ACC112 (cell line): ENCODE data around the gene KSR1.

ENCODE experiments used
- H2AFZ ChIP-seq: fragments of 200-600 bp; sonication (generic); one replicate; pipeline ENCODE4 v1.6.0; 2017; ENCODE audit warnings: antibody characterized with exemption, low read length; ENCODE audit not compliant: unreplicated experiment
- H3K27ac ChIP-seq: fragments of 200-600 bp; sonication (generic); 2 replicates; pipeline ENCODE4 v1.5.1; 2014; ENCODE audit warnings: low read depth, mild to moderate bottlenecking, antibody characterized with exemption, low read length, moderate library complexity
- H3K27me3 ChIP-seq: fragments of 200-600 bp; sonication (generic); 2 replicates; pipeline ENCODE4 v1.6.1; 2014; ENCODE audit warnings: mild to moderate bottlenecking, antibody characterized with exemption, low read length, moderate library complexity, mixed read lengths; ENCODE audit not compliant: insufficient read depth
- H3K36me3 ChIP-seq: fragments of 200-600 bp; sonication (generic); 2 replicates; pipeline ENCODE4 v1.6.1; 2016; ENCODE audit warnings: mild to moderate bottlenecking, antibody characterized with exemption, low read length, moderate library complexity, mixed read lengths; ENCODE audit not compliant: insufficient read depth
- H3K4me1 ChIP-seq: fragments of 200-600 bp; sonication (generic); one replicate; pipeline ENCODE4 v1.6.1; 2016; ENCODE audit warnings: low read length, mixed read lengths; ENCODE audit not compliant: insufficient read depth, unreplicated experiment, control insufficient read depth
- H3K4me3 ChIP-seq: fragments of 200-600 bp; sonication (generic); 2 replicates; pipeline ENCODE4 v1.5.1; 2014; ENCODE audit warnings: mild to moderate bottlenecking, low read depth, low read length
- H3K79me2 ChIP-seq: fragments of 200-600 bp; sonication (generic); one replicate; pipeline ENCODE4 v1.6.0; 2016; ENCODE audit warnings: low read length; ENCODE audit not compliant: control insufficient read depth, unreplicated experiment, insufficient read depth

KSR1 gene

GRCh38 chr17:27555339-27555738 lies 99.1 kb downstream of the KSR1 start:
- Histone ChIP-seq H3K27me3 (no peaks in the 10 kb centered on the region), H3K27ac (no peak overlapping the region), H3K36me3 (no peaks in the 10 kb centered on the region), H2AFZ (no peak overlapping the region), H3K4me1 (peaks cover 48% of the 10 kb centered on the region), H3K79me2 (no peaks in the 10 kb centered on the region), H3K4me3 (no peak overlapping the region)

- H3K27me3 ChIP-seq, result no peaks in the 10 kb centered on the region
- H2AFZ ChIP-seq, result no peak overlapping the region
- H3K79me2 ChIP-seq, result no peaks in the 10 kb centered on the region
- peaks cover 34% of the 10 kb centered on the region for H3K4me1 ChIP-seq
- no peaks in the 10 kb centered on the region for H3K36me3 ChIP-seq
- no peak overlapping the region for H3K4me3 ChIP-seq
- no peak overlapping the region for H3K27ac ChIP-seq
Measured at GRCh38 chr17:27558341-27558740, 102.1 kb downstream of the KSR1 start.

- Histone ChIP-seq H3K27ac (peak overlapping the region; percentile 50; the same call in 1 of the 2 replicates), H3K4me1 (peaks cover 28% of the 10 kb centered on the region)
Measured at GRCh38 chr17:27558842-27559505, 102.7 kb downstream of the KSR1 start.

GRCh38 chr17:27559506-27560481 lies 103.5 kb downstream of the KSR1 start:
- Histone ChIP-seq H3K27me3 (no peaks in the 10 kb centered on the region), H3K79me2 (no peaks in the 10 kb centered on the region), H2AFZ (peak overlapping the region; percentile 23), H3K4me1 (peaks cover 24% of the 10 kb centered on the region), H3K36me3 (no peaks in the 10 kb centered on the region), H3K27ac (peak overlapping the region; percentile 50; the same call in 1 of the 2 replicates), H3K4me3 (peak overlapping the region; percentile 54)

More at GRCh38 chr17:27558842-27559505, 102.7 kb downstream of the KSR1 start:
- Histone ChIP-seq H3K36me3 (no peaks in the 10 kb centered on the region), H3K4me3 (no peak overlapping the region), H3K79me2 (no peaks in the 10 kb centered on the region), H3K27me3 (no peaks in the 10 kb centered on the region), H2AFZ (no peak overlapping the region)

- Histone ChIP-seq H2AFZ (no peak overlapping the region), H3K4me1 (peaks cover 24% of the 10 kb centered on the region), H3K27me3 (no peaks in the 10 kb centered on the region), H3K36me3 (no peaks in the 10 kb centered on the region), H3K4me3 (peak overlapping the region; percentile 54), H3K27ac (peak overlapping the region; percentile 50; the same call in 1 of the 2 replicates), H3K79me2 (no peaks in the 10 kb centered on the region)
Measured at GRCh38 chr17:27560668-27561067, 104.4 kb downstream of the KSR1 start.

GRCh38 chr17:27562777-27563455 lies 106.7 kb downstream of the KSR1 start:
- Histone ChIP-seq H3K4me1 (peaks cover 36% of the 10 kb centered on the region), H3K27me3 (no peaks in the 10 kb centered on the region)

GRCh38 chr17:27563532-27563931 lies 107.3 kb downstream of the KSR1 start:
- H3K4me1 ChIP-seq, result peaks cover 36% of the 10 kb centered on the region
- H3K27ac ChIP-seq, result no peak overlapping the region

More at GRCh38 chr17:27562777-27563455, 106.7 kb downstream of the KSR1 start:
- H2AFZ ChIP-seq, result no peak overlapping the region
- no peak overlapping the region for H3K4me3 ChIP-seq
- no peak overlapping the region for H3K27ac ChIP-seq
- no peaks in the 10 kb centered on the region for H3K36me3 ChIP-seq
- no peaks in the 10 kb centered on the region for H3K79me2 ChIP-seq

GRCh38 chr17:27564463-27564862 lies 108.2 kb downstream of the KSR1 start:
- Histone ChIP-seq H3K36me3 (no peaks in the 10 kb centered on the region), H3K79me2 (no peaks in the 10 kb centered on the region), H3K27me3 (no peaks in the 10 kb centered on the region), H3K4me3 (no peak overlapping the region), H3K27ac (no peak overlapping the region), H2AFZ (no peak overlapping the region), H3K4me1 (peaks cover 29% of the 10 kb centered on the region)

More at GRCh38 chr17:27563532-27563931, 107.3 kb downstream of the KSR1 start:
- no peak overlapping the region for H3K4me3 ChIP-seq
- no peaks in the 10 kb centered on the region for H3K27me3 ChIP-seq
- no peak overlapping the region for H2AFZ ChIP-seq
- no peaks in the 10 kb centered on the region for H3K36me3 ChIP-seq
- no peaks in the 10 kb centered on the region for H3K79me2 ChIP-seq

- no peak overlapping the region for H3K27ac ChIP-seq
- H3K4me1 ChIP-seq, result peaks cover 13% of the 10 kb centered on the region
Measured at GRCh38 chr17:27565874-27566670, 109.8 kb downstream of the KSR1 start.

More at GRCh38 chr17:27565874-27566670, 109.8 kb downstream of the KSR1 start:
- no peaks in the 10 kb centered on the region for H3K79me2 ChIP-seq
- H2AFZ ChIP-seq, result no peak overlapping the region
- no peaks in the 10 kb centered on the region for H3K36me3 ChIP-seq
- no peaks in the 10 kb centered on the region for H3K27me3 ChIP-seq
- no peak overlapping the region for H3K4me3 ChIP-seq
